ENCODE measurements around the gene MCRIP2. TPM values are rescaled to one million over a fixed set of nuclear protein-coding genes. Genes with fewer than 3 reads are reported as not detected.

Gene MCRIP2
- total RNA-seq, 1 experiment from 2014 or later: 69.6 TPM

- ChIA-PET CTCF (interaction anchor here (0.5 kb wide), 1 partner anchor 27 kb away, joined by 7 read pairs; no protein-coding TSS in a partner anchor), POLR2A (ENCODE audit: unreplicated experiment) (interaction anchor here (0.5 to 0.9 kb wide), 3 partner anchors 30 to 1104 kb away, joined by 3 to 4 read pairs (median 4); partner anchors contain the start of genes NUBP2 and WDR90)
- H3K27me3 ChIP-seq (ENCODE audit: insufficient read depth, low read depth): no peaks in the 10 kb centered on the region
- no peak overlapping the region for H2AFZ ChIP-seq
- no peaks in the 10 kb centered on the region for H3K9me2 ChIP-seq (ENCODE audit: insufficient read depth)
- H3K27ac ChIP-seq: 0 out of 2 replicates have a peak overlapping the region, but pooled peaks have one; percentile 37
- H3K4me2 ChIP-seq: peak overlapping the region; percentile 75
- intact Hi-C loops (cut with micrococcal nuclease; ENCODE audit: unreplicated experiment): no loop called here
- peaks cover 33% of the 10 kb centered on the region for H3K79me2 ChIP-seq (ENCODE audit: low read depth)
- TF ChIP-seq EZH2 (IDR thresholded peaks at IDR 0.05; ENCODE audit: low read depth): no peak
- no peak for TF ChIP-seq CTCF (conservative IDR thresholded peaks at IDR 0.05)
- H3K9me3 ChIP-seq (ENCODE audit: insufficient read depth, low read depth): no peaks in the 10 kb centered on the region
- no peaks in the 10 kb centered on the region; the same call in 1 of the 2 replicates for H3K36me3 ChIP-seq (ENCODE audit: low read depth)
- peak overlapping the region; percentile 54; the same call in 1 of the 2 replicates for H3K4me3 ChIP-seq
- peaks cover 25% of the 10 kb centered on the region for H3K4me1 ChIP-seq (replicated peaks; ENCODE audit: insufficient read depth)
- peaks cover 40% of the 10 kb centered on the region; the same call in 1 of the 2 replicates for H3F3A ChIP-seq (ENCODE audit: insufficient read depth, low read depth)
- peaks cover 30% of the 10 kb centered on the region for H4K20me1 ChIP-seq (ENCODE audit: insufficient read depth)
- DNase-seq: peak; percentile 54 to 72
- no TSS peak for BruUV-seq (replicated peaks)
Observed at GRCh38 chr16:678858-679813, 37.5 kb downstream of the MCRIP2 start.

- CTCF ChIA-PET: interaction anchor here (0.6 kb wide), 1 partner anchor 40 kb away, joined by 4 read pairs; no protein-coding TSS in a partner anchor
- BruUV-seq (replicated peaks): no TSS peak
- intact Hi-C loops (cut with micrococcal nuclease; ENCODE audit: unreplicated experiment): loop anchor here (5.0 kb wide), 1 partner anchor 153 kb away; the partner anchor contains the start of gene CAPN15
- Histone ChIP-seq H3K4me1 (replicated peaks; ENCODE audit: insufficient read depth) (peaks cover 30% of the 10 kb centered on the region), H3F3A (ENCODE audit: insufficient read depth, low read depth) (peaks cover 40% of the 10 kb centered on the region; the same call in 1 of the 2 replicates), H3K9me3 (ENCODE audit: insufficient read depth, low read depth) (no peaks in the 10 kb centered on the region), H3K4me3 (peak within 1 kb of the TSS; percentile 71), H2AFZ (peak within 1 kb of the TSS; percentile 89), H4K20me1 (ENCODE audit: insufficient read depth) (peaks cover 30% of the 10 kb centered on the region), H3K9me2 (ENCODE audit: insufficient read depth) (no peaks in the 10 kb centered on the region), H3K36me3 (ENCODE audit: low read depth) (no peaks in the 10 kb centered on the region; the same call in 1 of the 2 replicates), H3K79me2 (ENCODE audit: low read depth) (peaks cover 33% of the 10 kb centered on the region), H3K4me2 (peak within 1 kb of the TSS; percentile 86), H3K27ac (peak within 1 kb of the TSS; percentile 43; the same call in 1 of the 2 replicates), H3K27me3 (ENCODE audit: insufficient read depth, low read depth) (no peaks in the 10 kb centered on the region)
- peak; percentile 60 to 94 for DNase-seq
- POLR2A ChIA-PET (ENCODE audit: unreplicated experiment): interaction anchor here (0.5 to 1.1 kb wide), 4 partner anchors 31 to 277 kb away, joined by 3 to 5 read pairs (median 4); partner anchors contain the start of genes CHTF18 and WDR90
- TF ChIP-seq CTCF (conservative IDR thresholded peaks at IDR 0.05) (no peak), EZH2 (IDR thresholded peaks at IDR 0.05; ENCODE audit: low read depth) (no peak)
Observed at GRCh38 chr16:679814-680624, 38.4 kb downstream of the MCRIP2 start, which contains the start of gene STUB1. Gene STUB1, plus strand, starts transcription at chr16:680410. Its CDS starts 116 bp downstream, at chr16:680526.
